HL-60 (cell line): ENCODE measurements around the gene AK8.

ENCODE experiments used
- DNase-seq, 2 experiments: peaks; one replicate each; pipeline ENCODE4 v3.0.0-alpha.2; 2010 to 2020; ENCODE audit warnings: low read depth in 1 of 2, low spot score in 1 of 2
- H3K27ac ChIP-seq: fragments of 250-450 bp; sonication (Bioruptor Pico); replicated peaks from 2 replicates; pipeline ENCODE4 v1.5.1; 2020; ENCODE audit warnings: mild to moderate bottlenecking, moderate library complexity
- H3K27me3 ChIP-seq: fragments of 250-450 bp; sonication (Bioruptor Pico); 2 replicates; pipeline ENCODE4 v1.5.1; 2021; ENCODE audit warnings: mild to moderate bottlenecking, moderate library complexity; ENCODE audit not compliant: insufficient read depth, poor library complexity, severe bottlenecking
- H3K4me3 ChIP-seq: replicated peaks from 2 replicates; pipeline ENCODE4 v1.5.1; 2011; ENCODE audit warnings: mild to moderate bottlenecking, control low read depth, low read length; ENCODE audit not compliant: insufficient read depth
- CTCF ChIP-seq: IDR thresholded peaks from one replicate; pipeline ENCODE4 v1.5.1; 2011; ENCODE audit warnings: low read length, control low read depth, inconsistent platforms; ENCODE audit not compliant: insufficient read depth
- GABPA ChIP-seq: IDR thresholded peaks from 2 replicates; pipeline ENCODE4 v1.6.1; 2012; ENCODE audit warnings: low read depth
- POLR2AphosphoS5 ChIP-seq: IDR thresholded peaks from 2 replicates; pipeline ENCODE4 v1.6.1; 2012; ENCODE audit warnings: low read depth
- REST ChIP-seq: IDR thresholded peaks from 2 replicates; pipeline ENCODE4 v1.6.1; 2012; ENCODE audit warnings: low read depth; ENCODE audit not compliant: insufficient replicate concordance
- SPI1 ChIP-seq: IDR thresholded peaks from 2 replicates; pipeline ENCODE4 v1.6.1; 2012; ENCODE audit warnings: low read depth, mild to moderate bottlenecking, borderline replicate concordance

AK8 gene

GRCh38 chr9:132762896-132763295 lies 115.2 kb downstream of the AK8 start:
- no peak overlapping the region for H3K4me3 ChIP-seq
- DNase-seq: no peak
- no peaks in the 10 kb centered on the region for H3K27me3 ChIP-seq
- no peak overlapping the region for H3K27ac ChIP-seq
- TF ChIP-seq GABPA (no peak), SPI1 (no peak), POLR2AphosphoS5 (no peak), REST (no peak), CTCF (no peak)

- Histone ChIP-seq H3K27me3 (no peaks in the 10 kb centered on the region), H3K27ac (no peak overlapping the region), H3K4me3 (no peak overlapping the region)
- TF ChIP-seq GABPA: no peak
- no peak for TF ChIP-seq CTCF
- no peak for TF ChIP-seq POLR2AphosphoS5
- DNase-seq: no peak
These were observed 116.5 kb downstream of the AK8 start for GRCh38 chr9:132761602-132762001.

GRCh38 chr9:132760057-132760456 lies 118.0 kb downstream of the AK8 start:
- TF ChIP-seq REST: no peak
- no peak for TF ChIP-seq CTCF
- no peak for TF ChIP-seq POLR2AphosphoS5
- TF ChIP-seq GABPA: no peak
- no peak for TF ChIP-seq SPI1
- no peak overlapping the region for H3K4me3 ChIP-seq
- no peak for DNase-seq
- no peak overlapping the region for H3K27ac ChIP-seq
- no peaks in the 10 kb centered on the region for H3K27me3 ChIP-seq

GRCh38 chr9:132757016-132757415 lies 121.1 kb downstream of the AK8 start:
- peaks cover 5% of the 10 kb centered on the region for H3K27me3 ChIP-seq
- no peak overlapping the region for H3K4me3 ChIP-seq
- no peak overlapping the region for H3K27ac ChIP-seq
- no peak for DNase-seq
- TF ChIP-seq POLR2AphosphoS5 (no peak), REST (no peak), CTCF (no peak)
